Activated naive CD8-positive, alpha-beta T cell treated with anti-CD3 and anti-CD28 coated beads for 36 hours (primary cell): ENCODE measurements around the gene MTHFS. TPM values are rescaled to one million over a fixed set of nuclear protein-coding genes. Genes with fewer than 3 reads are reported as not detected.
"Not testable (repeated sequence)": the region's sequence is repeated elsewhere in the genome, so short reads cannot be mapped to it uniquely, and the experiment has no call there.

ENCODE experiments used
- DNase-seq: peaks from one replicate; pipeline ENCODE4 v3.0.0; 2021
- H3K27ac Mint-ChIP-seq: one replicate; pipeline ENCODE4 v1.8.0; 2022; ENCODE audit warnings: mild to moderate bottlenecking, moderate library complexity, mixed read lengths
- H3K27me3 Mint-ChIP-seq: one replicate; pipeline ENCODE4 v1.8.0; 2022; ENCODE audit warnings: mild to moderate bottlenecking, mixed read lengths
- H3K36me3 Mint-ChIP-seq: one replicate; pipeline ENCODE4 v1.8.0; 2021; ENCODE audit warnings: mild to moderate bottlenecking, mixed read lengths
- H3K4me1 Mint-ChIP-seq: one replicate; pipeline ENCODE4 v1.8.0; 2021; ENCODE audit warnings: mixed read lengths
- H3K4me3 Mint-ChIP-seq: one replicate; pipeline ENCODE4 v1.8.0; 2022; ENCODE audit warnings: mild to moderate bottlenecking, moderate library complexity, mixed read lengths
- H3K9me3 Mint-ChIP-seq: one replicate; pipeline ENCODE4 v1.8.0; 2022; ENCODE audit warnings: mixed read lengths
- total RNA-seq, 2 experiments: library from RNA; stranded (reverse); gene quantifications; one replicate each; pipeline ENCODE4 v1.2.3, GENCODE V29; 2021

Gene MTHFS
- 10 to 100 TPM; 33.3 to 33.7 TPM for total RNA-seq

DNA sequence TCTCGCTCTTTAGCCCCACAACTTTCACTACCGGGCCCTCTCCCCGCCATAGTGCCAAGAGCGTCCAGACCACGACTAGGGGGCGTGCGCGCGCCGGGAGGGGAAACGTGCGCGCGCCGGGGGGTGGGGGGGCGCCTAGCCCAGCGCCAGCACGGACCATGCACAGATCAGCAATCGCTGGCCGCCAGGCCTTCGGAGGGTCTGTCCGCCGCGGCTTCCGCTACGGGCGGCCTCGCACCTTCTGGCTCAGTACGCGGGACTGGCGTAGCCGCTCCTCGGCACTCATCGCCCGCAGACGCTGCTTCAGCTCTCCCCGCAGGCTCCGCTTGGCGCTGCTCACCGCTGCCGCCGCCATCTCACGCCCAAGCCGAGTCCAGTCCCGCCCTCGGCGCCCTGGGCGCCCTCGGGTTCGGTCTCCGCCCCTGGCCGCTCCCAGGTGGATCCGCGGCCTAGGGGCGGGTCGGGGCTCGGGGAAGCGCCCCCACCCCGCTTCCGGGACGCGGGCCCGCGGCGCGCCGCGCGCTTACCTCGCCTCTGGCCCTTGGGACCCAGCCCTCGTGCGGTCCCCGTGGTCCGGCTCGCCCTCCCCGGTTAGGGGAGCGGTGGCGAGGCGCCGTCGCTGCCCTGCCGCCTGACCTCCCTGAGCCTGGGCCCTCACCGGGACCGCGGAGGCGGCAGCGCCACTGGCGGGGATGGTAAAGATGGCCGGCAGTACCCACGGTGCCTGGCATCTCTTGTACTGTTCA, at the start of gene MTHFS:
MTHFS (minus strand) TSS at position 381 of the 746 bp plus-strand sequence; CDS start at position 355, 26 bp downstream.
- Mint-ChIP-seq H3K36me3 (peaks cover 32% of the 10 kb centered on the region), H3K9me3 (peaks cover 10% of the 10 kb centered on the region), H3K4me1 (peaks cover 34% of the 10 kb centered on the region), H3K4me3 (peak within 1 kb of the TSS; percentile 99), H3K27me3 (no peaks in the 10 kb centered on the region), H3K27ac (peak within 1 kb of the TSS; percentile 100)
- DNase-seq: peak; percentile 81

DNA sequence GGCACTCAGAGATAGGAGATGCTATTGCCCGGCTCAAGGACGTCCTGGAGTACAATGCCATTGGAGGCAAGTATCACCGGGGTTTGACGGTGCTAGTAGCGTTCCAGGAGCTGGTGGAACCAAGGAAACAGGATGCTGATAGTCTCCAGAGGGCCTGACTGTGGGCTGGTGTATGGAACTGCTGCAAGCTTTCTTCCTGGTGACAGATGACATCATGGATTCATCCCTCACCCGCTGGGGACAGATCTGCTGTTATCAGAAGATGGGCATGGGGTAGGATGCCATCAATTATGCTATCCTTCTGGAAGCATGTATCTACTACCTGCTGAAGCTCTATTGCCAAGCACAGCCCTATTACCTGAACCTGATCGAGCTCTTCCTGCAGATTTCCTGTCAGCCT, 47.8 kb upstream of the MTHFS start:
- Mint-ChIP-seq H3K4me1 (peaks cover 23% of the 10 kb centered on the region), H3K4me3 (no peak overlapping the region), H3K36me3 (peaks cover 2% of the 10 kb centered on the region), H3K27me3 (no peaks in the 10 kb centered on the region), H3K27ac (no peak overlapping the region), H3K9me3 (no peaks in the 10 kb centered on the region)
- DNase-seq: no peak

DNA sequence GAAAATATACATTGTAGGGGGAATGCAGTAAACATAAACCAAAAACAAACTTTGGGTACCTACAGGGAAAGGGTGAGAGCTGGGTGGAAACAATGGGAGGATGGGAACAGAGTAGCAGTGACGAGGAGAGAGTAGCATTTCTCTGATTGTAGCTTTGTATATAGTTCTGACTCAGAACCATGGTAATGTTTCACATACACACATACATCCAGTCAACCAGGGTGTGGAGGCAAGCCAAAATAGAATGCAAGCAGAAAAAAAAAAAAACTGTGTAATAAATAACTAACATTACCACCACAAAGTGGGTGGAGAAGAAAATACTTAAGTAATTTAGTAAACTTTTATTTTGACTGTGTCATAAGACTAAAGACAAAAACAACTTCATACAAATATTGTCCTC, 47.0 kb upstream of the MTHFS start:
- Mint-ChIP-seq H3K9me3 (no peaks in the 10 kb centered on the region), H3K4me3 (no peak overlapping the region), H3K27me3 (no peaks in the 10 kb centered on the region), H3K4me1 (peaks cover 22% of the 10 kb centered on the region), H3K36me3 (peaks cover under 1% of the 10 kb centered on the region), H3K27ac (no peak overlapping the region)
- DNase-seq: no peak

DNA sequence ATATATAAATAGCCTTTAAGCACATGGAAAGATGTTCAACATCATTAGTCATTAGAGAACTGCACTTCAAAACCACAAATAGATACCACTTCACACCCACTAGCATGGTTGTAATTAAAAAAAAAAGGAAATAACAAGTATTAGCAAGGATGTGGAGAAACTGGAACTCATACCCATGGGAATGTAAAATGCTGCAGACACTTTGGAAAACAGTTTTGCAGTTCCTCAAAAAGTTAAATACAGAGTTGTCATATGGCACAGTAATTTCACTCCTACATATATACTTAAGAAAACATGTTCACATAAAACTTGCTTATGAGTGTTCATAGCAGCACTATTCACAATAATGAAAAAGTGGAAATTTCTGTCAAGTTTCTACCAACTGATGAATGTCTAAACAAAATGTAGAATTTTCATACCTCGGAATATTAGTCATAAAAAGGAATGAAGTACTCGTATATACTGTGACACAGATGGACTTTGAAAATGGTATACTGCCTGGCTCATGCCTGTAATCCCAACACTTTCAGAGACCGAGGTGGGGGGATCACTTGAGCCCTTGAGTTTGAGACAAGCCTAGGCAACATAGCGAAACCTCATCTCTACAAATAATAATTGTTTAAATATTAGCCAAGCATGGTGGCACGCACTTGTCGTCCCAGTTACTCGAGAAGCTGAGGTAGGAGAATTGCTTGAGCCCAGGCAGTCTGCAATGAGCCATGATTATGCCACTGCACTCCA, 46.1 kb upstream of the MTHFS start:
- no peaks in the 10 kb centered on the region for H3K9me3 Mint-ChIP-seq
- peak overlapping the region; percentile 34 for H3K27ac Mint-ChIP-seq
- no peaks in the 10 kb centered on the region for H3K27me3 Mint-ChIP-seq
- no peak for DNase-seq
- H3K36me3 Mint-ChIP-seq: no peaks in the 10 kb centered on the region
- no peak overlapping the region for H3K4me3 Mint-ChIP-seq
- H3K4me1 Mint-ChIP-seq: peaks cover 15% of the 10 kb centered on the region

DNA sequence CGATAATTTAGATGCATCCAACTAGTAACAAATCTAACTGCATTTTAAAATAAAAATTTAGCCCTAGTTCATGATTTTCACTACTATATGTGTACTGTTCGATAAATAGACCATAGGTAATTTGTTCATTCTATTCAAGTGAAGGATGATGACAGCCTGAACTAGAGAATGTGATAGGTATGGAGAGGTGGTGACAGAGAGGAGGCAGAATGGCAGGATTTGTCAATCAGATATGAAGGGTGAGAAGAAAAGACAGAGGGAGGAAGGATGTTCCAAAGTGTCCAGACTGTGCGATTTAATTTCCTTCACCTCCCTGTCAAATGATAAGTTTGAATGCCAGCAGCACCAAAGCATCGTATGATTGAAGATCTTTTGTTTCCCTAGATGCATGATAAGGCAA, 42.6 kb upstream of the MTHFS start:
- H3K27me3 Mint-ChIP-seq: no peaks in the 10 kb centered on the region
- peaks cover 15% of the 10 kb centered on the region for H3K4me1 Mint-ChIP-seq
- DNase-seq: no peak
- no peak overlapping the region for H3K4me3 Mint-ChIP-seq
- H3K9me3 Mint-ChIP-seq: no peaks in the 10 kb centered on the region
- no peaks in the 10 kb centered on the region for H3K36me3 Mint-ChIP-seq
- no peak overlapping the region for H3K27ac Mint-ChIP-seq

DNA sequence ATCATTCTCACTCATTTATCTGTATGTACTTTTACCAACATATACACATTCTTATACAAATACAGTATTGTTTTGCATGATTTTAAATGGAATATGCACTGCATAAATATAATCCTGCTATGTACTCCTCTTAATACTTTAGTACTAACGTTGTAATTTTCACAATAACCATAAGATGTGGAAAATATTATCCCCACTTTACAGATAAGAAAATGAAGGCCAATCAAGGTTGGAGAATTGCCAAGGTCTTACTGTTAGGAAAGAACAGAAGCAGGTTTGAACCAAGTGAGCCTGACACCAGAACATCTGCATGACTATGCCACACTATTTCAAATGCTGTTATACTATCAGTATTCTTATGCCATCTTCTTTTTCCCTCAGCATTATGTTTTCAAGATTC, 41.3 kb upstream of the MTHFS start:
- H3K27ac Mint-ChIP-seq: no peak overlapping the region
- no peak overlapping the region for H3K4me3 Mint-ChIP-seq
- peaks cover 15% of the 10 kb centered on the region for H3K4me1 Mint-ChIP-seq
- H3K36me3 Mint-ChIP-seq: no peaks in the 10 kb centered on the region
- no peaks in the 10 kb centered on the region for H3K27me3 Mint-ChIP-seq
- no peaks in the 10 kb centered on the region for H3K9me3 Mint-ChIP-seq
- no peak for DNase-seq

DNA sequence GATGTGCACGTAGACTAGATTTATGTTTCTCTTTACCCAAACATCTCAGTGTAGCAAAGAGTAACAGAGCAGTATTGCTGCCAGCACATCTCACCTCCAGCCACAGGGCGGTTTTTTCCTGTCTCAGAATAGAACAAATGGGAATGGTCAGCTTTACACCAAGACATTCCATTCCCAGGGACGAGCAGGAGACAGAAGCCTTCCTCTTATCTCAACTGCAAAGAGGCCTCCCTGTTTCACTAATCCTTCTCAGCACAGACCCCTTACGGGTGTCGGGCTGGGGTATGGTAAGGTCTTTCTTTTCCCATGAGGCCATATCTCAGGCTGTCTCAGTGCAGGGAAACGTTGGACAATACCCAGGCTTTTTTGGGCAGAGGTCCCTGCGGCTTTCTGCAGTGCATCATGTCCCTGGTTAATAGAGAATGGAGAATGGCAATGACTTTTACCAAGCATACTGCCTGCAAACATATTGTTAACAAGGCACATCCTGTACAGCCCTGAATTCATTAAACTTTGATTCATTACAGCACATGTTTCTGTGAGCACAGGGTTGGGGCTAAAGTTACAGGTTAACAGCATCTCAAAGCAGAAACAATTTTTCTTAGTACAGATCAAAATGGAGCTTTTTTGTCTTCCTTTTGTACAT, 38.9 kb upstream of the MTHFS start:
- not testable (repeated sequence) for H3K4me1 Mint-ChIP-seq, H3K9me3 Mint-ChIP-seq, DNase-seq, H3K4me3 Mint-ChIP-seq, H3K27ac Mint-ChIP-seq, H3K36me3 Mint-ChIP-seq
- H3K27me3 Mint-ChIP-seq: peaks cover 11% of the 10 kb centered on the region

DNA sequence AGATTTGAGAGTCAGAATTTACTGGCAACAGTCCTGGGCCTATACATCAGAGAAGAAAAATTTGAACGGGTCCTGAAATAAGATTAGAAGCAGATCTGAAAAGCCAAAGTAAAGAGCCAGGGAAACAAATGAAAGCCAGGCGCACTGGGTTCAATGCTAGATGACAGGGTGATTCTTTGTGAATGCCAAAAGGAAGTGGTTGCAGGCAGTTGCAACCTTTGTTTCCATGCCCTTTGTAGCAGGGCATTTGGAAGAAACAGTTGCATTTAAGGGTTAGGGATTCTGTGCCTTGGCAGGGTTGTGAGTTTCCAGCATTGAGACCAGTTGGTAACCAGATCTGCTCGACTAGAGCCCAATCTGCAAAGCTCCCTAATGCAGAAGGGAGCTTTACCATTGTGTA, 36.4 kb upstream of the MTHFS start:
- peaks cover 11% of the 10 kb centered on the region for H3K27me3 Mint-ChIP-seq
- H3K4me3 Mint-ChIP-seq: no peak overlapping the region
- DNase-seq: no peak
- H3K4me1 Mint-ChIP-seq: peaks cover 9% of the 10 kb centered on the region
- no peaks in the 10 kb centered on the region for H3K9me3 Mint-ChIP-seq
- no peak overlapping the region for H3K27ac Mint-ChIP-seq
- no peaks in the 10 kb centered on the region for H3K36me3 Mint-ChIP-seq

DNA sequence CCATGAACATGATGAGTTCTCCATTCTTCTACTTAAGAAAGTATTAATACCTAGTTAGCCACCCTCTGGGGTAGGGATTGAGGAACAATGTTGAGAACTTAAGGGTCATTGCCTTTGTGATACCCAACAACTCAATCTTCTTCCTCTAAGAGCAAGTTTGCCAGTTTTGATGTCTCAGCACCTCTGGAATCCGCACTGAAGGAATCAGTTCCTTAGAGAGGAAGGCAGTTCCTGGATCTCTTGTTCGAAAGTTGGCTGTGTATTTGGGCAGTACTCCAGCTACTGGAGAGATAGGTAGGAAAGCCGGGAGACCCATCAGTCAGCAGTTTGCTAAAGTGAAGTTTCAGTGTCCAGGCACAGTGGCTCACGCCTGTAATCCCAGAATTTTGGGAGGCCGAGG, 35.6 kb upstream of the MTHFS start:
- Mint-ChIP-seq H3K27me3 (peaks cover 11% of the 10 kb centered on the region), H3K36me3 (no peaks in the 10 kb centered on the region), H3K9me3 (no peaks in the 10 kb centered on the region), H3K4me1 (peaks cover 9% of the 10 kb centered on the region), H3K4me3 (no peak overlapping the region), H3K27ac (no peak overlapping the region)
- DNase-seq: no peak

DNA sequence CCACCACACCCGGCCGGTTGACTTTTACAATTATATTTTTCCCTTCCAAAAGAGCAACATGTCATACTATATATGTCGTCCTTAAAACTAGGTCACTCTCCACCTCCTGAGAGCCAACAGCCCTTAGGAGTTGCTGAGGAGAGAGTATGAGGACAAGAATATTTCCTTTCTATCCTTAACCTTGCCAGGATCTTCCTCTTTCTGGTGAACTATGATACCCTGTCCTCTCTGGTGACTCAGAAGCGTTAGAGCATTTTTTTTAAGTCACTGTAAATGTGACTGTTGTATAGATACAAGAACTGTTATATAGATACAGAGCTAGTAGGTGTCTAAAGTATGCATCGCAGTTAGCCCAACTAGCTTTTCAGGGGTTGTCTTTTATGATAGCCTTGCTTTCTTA, 33.7 kb upstream of the MTHFS start:
- no peak overlapping the region for H3K4me3 Mint-ChIP-seq
- H3K36me3 Mint-ChIP-seq: peaks cover 2% of the 10 kb centered on the region
- peaks cover 9% of the 10 kb centered on the region for H3K4me1 Mint-ChIP-seq
- H3K9me3 Mint-ChIP-seq: no peaks in the 10 kb centered on the region
- no peak for DNase-seq
- no peak overlapping the region for H3K27ac Mint-ChIP-seq
- peaks cover 11% of the 10 kb centered on the region for H3K27me3 Mint-ChIP-seq

DNA sequence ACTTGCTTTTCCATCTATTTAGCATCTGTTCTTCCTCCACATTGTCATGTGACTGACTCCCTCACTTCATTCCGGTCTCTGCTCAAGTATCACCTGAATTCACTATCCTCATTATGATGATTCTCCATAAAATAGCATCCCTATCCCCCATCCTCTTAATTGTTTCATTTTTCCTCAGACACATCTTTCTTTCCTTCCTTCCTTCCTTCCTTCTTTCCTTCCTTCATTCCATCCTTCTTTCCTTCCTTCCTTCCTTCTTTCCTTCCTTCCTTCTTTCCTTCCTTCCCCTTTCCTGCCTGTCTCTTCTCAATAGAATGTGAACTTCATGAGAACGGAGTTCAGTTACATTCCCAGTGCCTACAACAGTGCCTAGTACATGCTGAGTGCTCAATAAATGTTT, 32.6 kb upstream of the MTHFS start:
- no peak overlapping the region for H3K27ac Mint-ChIP-seq
- peaks cover 10% of the 10 kb centered on the region for H3K4me1 Mint-ChIP-seq
- no peaks in the 10 kb centered on the region for H3K9me3 Mint-ChIP-seq
- peaks cover 11% of the 10 kb centered on the region for H3K27me3 Mint-ChIP-seq
- no peak for DNase-seq
- H3K4me3 Mint-ChIP-seq: no peak overlapping the region
- peaks cover 4% of the 10 kb centered on the region for H3K36me3 Mint-ChIP-seq

DNA sequence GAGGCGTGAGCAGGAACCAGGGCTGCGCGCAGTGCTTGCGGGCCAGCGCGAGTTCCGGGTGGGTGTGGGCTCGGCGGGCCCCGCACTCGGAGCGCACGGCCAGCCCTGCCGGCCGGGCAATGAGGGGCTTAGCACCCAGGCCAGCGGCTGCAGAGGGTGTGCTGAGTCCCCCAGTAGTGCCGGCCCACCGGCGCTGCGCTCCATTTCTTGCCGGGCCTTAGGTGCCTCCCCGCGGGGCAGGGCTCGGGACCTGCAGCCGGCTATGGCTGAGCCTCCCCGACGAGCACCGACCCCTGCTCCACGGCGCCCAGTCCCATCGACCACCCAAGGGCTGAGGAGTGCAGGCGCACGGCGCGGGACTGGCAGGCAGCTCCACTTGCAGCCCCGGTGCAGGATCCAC, 29.3 kb upstream of the MTHFS start:
- H3K27me3 Mint-ChIP-seq, H3K4me3 Mint-ChIP-seq, H3K27ac Mint-ChIP-seq, DNase-seq: not testable (repeated sequence)
- H3K9me3 Mint-ChIP-seq: peaks cover 13% of the 10 kb centered on the region
- H3K4me1 Mint-ChIP-seq: peaks cover 16% of the 10 kb centered on the region
- peaks cover 27% of the 10 kb centered on the region for H3K36me3 Mint-ChIP-seq

DNA sequence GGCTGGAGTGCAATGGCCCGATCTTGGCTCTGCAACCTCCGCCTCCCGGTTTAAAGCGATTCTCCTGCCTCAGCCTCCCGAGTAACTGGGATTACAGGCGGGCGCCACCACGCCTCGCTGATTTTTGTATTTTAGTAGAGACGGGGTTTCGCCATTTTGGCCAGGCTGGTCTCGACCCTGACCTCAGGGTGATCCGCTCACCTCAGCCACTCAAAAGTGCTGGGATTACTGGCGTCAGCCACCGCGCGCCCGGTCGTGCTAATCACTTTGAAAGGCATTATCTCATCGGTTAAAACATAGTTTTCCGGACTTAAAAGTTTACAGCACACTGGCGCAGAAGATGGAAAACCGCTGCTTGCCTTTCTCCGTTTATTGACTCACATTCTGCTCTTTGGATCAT, 27.6 kb upstream of the MTHFS start:
- DNase-seq: no peak
- Mint-ChIP-seq H3K27ac (peak overlapping the region; percentile 60), H3K36me3 (peaks cover 45% of the 10 kb centered on the region), H3K4me1 (peaks cover 15% of the 10 kb centered on the region), H3K4me3 (peak overlapping the region; percentile 63), H3K9me3 (peaks cover 18% of the 10 kb centered on the region), H3K27me3 (no peaks in the 10 kb centered on the region)

DNA sequence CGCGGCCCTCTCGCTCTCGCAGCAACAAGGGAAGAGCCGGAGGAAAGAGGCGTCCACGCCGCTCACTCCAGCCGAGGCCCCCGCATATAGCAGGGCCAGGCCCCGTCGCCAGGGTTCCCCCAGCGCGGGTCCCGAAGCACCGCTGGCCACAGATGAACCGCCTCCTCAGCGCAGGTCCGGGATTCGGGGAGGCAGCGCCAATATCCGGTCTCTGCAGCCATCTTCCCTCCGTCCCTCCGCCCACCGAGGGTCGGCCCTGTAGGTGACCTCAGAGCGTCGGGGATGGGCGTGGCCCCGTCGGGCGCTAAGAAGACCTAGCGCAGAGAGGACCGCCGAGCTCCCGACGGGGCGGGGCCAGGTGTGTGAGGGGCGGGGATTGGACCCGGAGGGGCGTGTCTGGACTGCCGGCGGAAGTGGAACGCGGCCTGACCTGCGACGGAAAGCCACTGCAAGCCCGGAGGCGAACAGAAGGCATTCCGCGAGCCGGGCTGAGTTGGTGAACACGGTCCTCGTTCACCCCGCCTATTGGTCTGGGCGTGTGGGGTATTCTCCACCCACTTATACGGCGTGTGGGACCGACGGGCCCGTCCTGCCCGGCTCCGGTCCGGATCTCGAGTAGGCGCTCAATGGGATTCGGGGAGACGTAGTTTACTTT, 26.8 kb upstream of the MTHFS start:
- Mint-ChIP-seq H3K9me3 (peaks cover 21% of the 10 kb centered on the region), H3K36me3 (peaks cover 51% of the 10 kb centered on the region), H3K27me3 (no peaks in the 10 kb centered on the region), H3K4me1 (peaks cover 17% of the 10 kb centered on the region), H3K4me3 (peak overlapping the region; percentile 88), H3K27ac (peak overlapping the region; percentile 95)
- DNase-seq: peak; percentile 100

DNA sequence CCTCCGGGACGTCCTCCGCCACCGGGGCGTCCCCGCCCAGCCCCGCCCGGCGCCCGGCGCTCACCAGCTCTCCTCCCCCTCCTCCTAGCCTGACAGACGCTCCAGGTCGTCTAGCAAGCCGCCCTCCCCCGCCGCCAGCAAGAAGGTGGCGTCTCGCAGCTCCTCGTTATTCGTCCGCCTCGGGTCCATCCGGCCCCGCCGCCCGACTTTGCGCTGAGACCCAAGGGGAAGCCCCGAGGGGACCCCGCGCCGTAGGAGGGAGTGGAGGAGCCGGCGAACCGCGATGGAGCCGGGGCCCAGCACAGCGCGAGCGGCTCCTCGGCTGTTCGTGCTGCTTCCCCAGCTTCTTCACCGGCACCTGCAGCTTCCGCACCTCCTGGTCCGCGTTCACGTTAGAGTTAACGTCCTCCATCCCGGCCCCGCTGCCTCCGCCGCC, 26.3 kb upstream of the MTHFS start:
- H3K36me3 Mint-ChIP-seq: peaks cover 55% of the 10 kb centered on the region
- peaks cover 24% of the 10 kb centered on the region for H3K9me3 Mint-ChIP-seq
- peak overlapping the region; percentile 95 for H3K27ac Mint-ChIP-seq
- peaks cover 20% of the 10 kb centered on the region for H3K4me1 Mint-ChIP-seq
- no peaks in the 10 kb centered on the region for H3K27me3 Mint-ChIP-seq
- H3K4me3 Mint-ChIP-seq: peak overlapping the region; percentile 88
- peak; percentile 80 for DNase-seq
